GM12801 (cell line): Measurements from ENCODE around the gene TPM2.

ENCODE experiments used
- CTCF ChIP-seq: IDR thresholded peaks from one replicate; pipeline ENCODE4 v1.5.1; 2011; ENCODE audit warnings: control low read depth; ENCODE audit not compliant: insufficient read length; ENCODE audit errors: extremely low read depth

The TPM2 gene

GRCh38 chr9:35702696-35703095 is 13.0 kb upstream of the TPM2 start:
- no peak for TF ChIP-seq CTCF

- no peak for TF ChIP-seq CTCF
Observed at GRCh38 chr9:35700942-35701341, 11.2 kb upstream of the TPM2 start.

GRCh38 chr9:35700031-35700430 is 10.3 kb upstream of the TPM2 start:
- TF ChIP-seq CTCF: no peak

- no peak for TF ChIP-seq CTCF
Observed at GRCh38 chr9:35698231-35698630, 8.5 kb upstream of the TPM2 start.

- no peak for TF ChIP-seq CTCF
Observed at GRCh38 chr9:35697486-35697885, 7.8 kb upstream of the TPM2 start.

- peak; percentile 66 for TF ChIP-seq CTCF
Observed at GRCh38 chr9:35696520-35697215, 6.9 kb upstream of the TPM2 start.

GRCh38 chr9:35695943-35696401 is 6.2 kb upstream of the TPM2 start:
- TF ChIP-seq CTCF: no peak
